CD4-positive, alpha-beta T cell treated with Interleukin-4 for 1 hour (primary cell): ENCODE measurements around the gene S100A11.
A peak's percentile ranks its signal among the peaks of the same experiment; 100 is the strongest.

ENCODE experiments used
- DNase-seq, 2 donors: peaks; one replicate each; pipeline ENCODE4 v3.0.0-alpha.2; 2020 to 2022

The S100A11 gene

DNA sequence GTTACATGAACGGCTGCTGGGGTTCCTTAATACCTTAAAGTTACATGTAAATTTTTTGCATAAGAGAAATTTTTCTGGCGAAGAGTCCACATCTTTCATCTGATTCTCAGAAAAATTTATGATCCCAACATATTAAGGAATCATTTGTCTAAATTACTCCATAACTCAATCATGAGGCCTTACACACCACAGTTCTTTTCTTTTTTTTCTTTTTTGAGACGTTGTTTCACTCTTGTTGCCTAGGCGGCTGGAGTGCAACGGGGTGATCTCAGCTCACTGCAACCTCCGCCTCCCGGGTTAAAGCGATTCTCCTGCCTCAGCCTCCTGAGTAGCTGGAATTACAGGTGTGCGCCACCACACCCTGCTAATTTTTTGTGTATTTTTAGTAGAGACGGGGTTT is 2.1 kb upstream of the S100A11 start:
- no peak for DNase-seq

DNA sequence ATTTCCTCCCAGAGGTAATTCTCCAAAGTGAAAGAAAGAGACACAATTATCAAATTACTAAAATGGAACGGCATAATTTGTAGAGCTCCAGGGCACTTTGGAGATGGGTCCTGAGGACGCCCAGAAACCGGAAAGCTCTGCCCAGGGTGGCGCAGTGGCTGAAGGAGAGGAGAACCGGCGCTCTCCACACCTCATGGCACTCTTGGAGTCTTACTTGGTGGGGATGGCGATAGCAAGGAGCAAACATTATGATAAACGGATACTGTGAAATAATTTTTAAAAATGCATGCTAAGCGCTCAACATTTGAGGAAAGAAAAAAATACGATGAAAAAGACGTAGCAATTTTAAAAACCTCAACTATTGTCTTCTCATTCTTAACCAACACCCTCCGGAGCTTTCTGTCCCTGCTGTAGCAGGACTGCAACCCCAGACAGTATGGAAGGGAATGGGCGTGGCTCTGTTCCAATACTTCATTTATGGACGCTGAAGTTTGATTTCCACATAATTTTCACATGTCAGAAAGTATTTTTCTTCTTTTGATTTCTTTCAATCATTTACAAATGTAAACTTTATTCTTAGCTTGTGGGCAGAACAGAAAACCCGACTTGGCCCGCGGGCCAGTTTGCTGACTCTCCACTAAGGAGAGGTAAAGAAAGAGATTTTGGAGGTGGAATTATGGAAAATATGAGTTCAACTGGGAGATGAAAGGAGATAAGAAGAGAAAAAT is 1.1 kb downstream of the S100A11 start:
- DNase-seq, result peak; percentile 36 to 62

DNA sequence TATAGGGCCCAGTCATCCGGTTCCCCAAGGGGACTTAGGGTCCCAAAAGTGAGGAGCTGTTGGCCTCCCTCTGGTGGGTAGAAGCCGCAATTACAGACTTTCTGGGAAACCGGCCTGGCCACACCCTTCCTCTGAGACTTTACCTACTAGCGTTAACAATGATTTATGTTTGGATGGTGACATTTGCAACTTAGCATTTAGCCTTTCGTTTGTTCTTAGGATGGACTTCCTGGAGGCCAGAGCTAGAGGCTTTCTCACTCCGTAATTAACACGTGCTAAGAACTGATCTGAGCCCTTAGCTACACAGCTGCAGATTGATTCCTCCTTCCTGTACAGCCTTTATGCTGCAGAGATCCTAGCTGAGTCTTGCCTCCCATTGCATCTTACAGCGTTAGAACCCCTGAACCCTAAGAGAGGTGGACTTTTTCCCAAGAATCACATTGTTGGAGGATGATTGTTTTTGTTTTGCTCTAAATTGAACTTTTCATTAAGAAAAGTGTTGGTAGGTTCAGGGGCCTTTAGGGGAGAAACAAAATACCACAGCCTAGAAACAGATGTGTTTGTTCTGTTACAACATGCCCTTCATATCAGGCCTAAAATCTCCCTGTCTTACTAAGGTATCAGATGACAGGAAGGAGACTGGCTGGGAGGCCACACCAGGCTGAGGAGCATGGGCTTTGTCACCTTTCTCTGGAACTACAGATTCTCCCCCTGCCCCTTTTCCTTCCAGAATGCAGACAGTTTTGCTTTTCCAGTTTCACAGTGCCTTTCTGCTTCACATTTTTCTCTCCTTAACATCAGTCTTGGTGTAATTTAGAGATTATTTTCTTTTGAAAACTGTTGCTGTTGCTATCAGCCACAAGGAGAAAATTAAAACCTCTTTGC is 1.9 kb downstream of the S100A11 start:
- peak; percentile 83 to 90 for DNase-seq

DNA sequence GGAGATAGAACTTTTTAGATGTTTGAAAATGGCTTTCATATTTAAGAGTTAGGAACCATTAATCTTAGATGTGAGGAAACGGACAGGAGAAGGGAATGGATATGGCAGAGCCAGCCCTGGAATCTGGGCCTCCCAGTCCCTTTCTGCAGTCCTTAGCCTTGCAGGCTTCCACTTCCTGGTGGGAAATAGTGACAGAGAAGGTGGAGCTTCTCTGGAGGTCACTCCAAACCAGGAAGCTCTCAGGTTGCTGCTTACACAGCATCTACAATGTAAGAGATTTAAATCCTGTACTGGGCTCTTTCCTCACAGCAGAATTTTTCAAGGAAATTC is 2.5 kb downstream of the S100A11 start:
- no peak for DNase-seq

DNA sequence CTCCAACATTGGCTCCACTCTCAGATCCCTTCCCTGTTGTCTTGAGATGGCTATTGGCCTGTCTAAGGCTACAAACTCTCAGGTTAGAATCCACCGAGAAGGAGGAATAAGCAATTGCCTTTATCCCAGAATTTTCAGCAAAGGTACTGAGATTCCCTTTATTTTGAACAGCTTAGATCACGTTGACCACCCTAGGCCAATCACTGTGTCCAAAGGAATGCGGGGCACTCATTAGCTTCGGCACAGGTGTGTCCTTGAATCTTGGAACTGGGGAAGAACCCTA is 6.9 kb downstream of the S100A11 start:
- no peak for DNase-seq

DNA sequence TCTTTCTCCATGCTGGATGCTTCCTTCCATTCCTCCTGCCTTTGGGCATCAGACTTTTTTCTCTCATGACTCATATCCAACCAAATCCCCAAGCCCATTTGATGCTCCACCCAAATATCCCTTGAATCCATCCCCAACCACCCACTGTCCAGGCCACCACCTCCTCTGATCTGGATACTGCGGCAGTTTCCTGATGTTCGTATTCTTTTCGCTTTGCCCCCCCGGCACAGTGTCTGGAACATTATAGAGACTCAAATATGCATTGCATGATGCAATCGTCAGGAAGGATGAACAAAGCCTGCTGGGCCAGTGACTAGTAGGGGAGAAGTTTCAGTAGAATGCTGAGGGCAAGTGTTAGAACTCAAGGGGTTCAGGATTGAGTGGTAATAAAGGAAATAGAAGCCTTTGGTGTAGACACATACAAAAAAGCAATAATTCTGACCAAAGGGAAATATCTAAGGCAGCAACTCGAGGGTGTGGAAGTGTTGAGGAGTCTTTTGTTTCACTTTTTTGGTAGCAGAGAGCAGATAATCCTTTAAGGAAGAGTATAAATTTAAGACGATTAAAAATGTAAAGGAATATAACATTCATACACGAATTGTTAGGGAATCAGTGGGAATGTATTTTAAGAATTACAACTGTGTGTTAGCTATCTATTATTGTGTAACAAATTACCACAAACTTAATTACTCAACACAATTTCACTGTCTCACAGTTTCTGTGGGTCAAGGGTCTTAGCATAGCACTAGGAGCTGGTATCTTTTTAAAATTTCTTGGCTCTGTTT is 7.5 kb downstream of the S100A11 start:
- no peak for DNase-seq

DNA sequence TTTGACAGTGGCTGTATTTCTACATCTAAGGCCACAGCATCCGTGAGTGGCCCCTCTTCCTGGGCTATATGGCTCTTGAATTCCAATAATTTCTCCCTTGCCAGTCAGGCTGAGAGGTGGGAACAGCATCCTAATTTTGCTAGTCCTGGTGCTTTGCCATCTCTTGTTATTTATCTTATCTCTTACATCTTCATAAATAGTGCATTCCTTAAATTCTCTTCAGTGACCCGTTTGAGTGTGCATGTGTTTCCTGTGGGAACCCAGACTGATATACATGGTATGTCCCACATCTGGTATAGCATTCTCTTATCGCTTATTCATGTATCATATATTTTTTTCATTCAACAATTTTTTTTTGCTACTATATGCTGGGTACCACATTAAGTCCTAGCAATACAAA is 9.9 kb downstream of the S100A11 start:
- no peak for DNase-seq

DNA sequence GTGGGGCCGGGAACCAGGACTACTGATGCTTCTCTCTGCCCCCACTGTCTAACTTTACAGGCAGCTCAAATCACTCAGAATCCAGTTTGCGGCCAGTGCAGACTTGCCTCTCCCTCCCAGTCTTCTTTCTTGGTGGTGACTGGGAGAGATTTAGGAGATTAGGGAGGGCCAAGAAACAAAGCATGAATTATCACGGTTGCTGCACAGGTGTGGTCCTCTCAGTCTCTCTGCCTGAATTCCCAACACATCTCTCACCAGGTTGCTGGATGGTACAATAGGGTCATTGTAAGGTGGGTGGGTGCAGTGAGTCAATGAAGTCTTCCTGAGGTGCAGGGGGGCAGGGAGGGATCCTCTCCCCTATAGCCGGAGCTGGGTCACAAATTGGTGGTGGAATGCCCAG is 12.6 kb downstream of the S100A11 start:
- no peak for DNase-seq

DNA sequence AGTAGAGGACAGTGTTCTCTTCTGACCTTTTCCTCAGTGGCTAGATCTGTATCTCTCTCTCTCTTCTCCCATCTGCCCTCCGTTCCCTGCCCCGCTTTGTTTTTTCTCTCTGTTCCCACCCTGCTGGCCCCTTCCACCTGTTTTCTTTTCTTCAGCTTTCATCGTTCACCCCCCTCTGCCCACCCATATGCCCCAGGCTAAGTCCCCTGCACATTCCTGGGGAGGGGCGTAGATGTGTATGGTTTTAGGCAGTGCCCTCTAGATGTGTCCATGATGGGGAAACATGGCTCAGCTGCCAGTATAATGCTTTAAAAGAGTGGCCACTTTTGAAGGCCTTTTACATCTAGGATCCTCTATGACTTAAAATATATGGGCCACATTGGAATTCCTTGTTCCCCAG is 13.6 kb downstream of the S100A11 start:
- DNase-seq, result no peak

DNA sequence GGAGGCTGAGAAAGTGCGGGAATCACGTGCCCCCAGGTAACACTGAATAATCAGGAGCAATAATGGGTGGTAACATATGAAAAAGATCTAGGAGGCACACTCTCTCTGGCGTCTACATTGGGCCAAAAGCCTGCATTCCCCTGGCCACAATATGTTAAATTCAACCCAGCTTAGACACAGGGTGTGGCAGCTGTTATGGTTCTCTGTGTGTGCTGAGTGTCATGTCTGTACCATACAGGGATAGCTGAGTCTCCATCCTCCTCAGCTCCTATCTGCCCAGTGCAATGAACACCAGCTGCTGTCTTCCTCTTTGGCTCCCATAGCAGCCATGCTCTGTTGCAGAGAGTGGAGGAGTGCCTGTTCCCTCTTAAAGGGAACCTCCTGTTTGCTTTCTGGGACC is 14.3 kb downstream of the S100A11 start:
- no peak for DNase-seq

DNA sequence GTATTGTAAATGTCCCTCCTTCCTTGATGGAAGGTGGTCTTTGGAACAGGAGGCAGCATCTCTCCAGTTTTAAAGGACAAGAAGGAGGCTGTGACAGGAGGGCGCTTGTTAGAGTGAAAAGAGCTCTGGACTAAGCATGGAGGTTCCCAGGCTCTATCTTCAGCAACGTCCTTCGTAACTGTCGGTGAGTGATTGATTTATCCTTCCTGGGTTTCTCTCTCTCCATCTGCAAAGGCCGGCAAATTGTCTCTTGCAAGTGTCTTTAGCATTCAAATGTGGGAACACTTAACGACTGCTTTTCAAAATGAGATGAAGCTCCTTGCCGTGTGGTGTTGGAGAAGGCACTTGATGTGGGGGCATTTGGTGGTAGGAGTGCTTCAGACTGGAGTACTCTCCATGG is 15.2 kb downstream of the S100A11 start:
- no peak for DNase-seq

DNA sequence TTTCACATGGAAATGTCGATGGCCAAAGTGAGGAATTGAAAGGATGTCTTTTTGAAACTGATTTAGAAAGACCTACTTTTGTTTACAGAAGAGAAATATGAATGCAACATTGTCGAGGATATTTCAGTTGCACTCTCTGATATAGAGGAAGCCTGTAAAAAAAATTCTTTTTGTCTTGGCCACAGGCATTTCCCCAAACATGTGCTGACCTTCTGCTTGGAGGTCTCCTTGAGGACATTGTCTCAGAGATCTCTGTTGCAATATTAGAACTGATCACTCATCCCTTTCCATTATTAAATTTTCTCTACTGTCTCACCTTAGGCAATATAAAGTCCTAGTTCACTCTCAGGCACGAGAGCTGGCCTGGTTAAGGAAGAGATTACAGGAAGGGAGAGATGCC is 16.0 kb downstream of the S100A11 start:
- DNase-seq, result no peak

DNA sequence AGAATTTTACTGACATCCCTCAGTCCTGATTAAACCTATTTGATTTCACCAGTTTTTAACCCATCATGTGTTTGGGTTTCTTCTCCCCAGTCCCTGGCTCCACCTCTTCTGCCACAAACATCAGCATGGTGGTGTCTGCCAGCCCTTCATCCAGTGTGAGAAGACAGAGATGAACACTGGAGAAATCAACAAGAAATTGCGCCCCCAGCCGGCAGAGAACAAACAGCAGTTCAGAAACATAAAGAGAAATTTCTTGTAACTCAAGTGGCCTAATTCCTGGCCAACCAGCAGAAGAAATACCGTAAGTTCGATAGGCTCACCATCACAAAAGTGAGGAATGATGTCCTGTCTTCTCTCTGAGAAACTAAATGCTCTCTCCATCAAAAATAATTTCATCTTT is 18.3 kb downstream of the S100A11 start:
- no peak for DNase-seq

DNA sequence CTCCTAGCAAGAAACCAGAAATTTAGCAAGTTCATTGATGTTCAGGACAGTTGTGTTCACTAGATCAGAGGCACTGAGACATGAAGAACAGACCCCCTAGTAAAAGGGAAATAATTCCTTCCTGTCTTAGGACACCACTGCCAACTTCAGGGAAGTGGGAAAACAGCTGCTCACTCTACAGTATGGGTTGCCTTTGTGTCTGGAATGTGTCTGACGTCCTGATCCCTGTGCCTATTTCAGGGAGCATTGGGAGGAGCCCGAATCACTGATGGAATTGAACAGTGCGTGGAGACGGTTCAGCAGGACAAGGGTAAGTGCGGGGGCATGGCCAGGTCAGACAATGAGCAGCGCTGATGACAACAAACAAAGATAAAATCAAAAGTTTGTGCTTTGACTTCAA is 21.0 kb downstream of the S100A11 start:
- no peak for DNase-seq

DNA sequence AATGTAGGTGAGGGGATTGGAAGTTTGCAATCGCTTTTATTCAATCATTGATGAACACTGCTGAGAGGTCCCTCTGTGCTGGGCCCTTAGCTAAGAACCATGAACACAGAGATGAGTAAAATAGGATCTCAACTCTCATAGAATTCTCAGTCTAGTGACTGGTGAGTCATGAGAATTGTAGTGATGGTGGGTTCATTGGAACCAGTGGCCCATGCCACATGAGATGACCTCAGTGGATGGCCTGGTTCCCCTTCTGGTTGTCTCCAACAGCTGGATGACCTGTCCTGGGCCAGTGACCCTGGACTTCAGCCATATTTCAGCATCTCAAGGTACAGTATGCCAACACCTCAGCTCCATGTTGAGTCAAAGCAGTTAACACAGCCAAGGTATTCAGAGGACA is 21.9 kb downstream of the S100A11 start:
- DNase-seq, result no peak

DNA sequence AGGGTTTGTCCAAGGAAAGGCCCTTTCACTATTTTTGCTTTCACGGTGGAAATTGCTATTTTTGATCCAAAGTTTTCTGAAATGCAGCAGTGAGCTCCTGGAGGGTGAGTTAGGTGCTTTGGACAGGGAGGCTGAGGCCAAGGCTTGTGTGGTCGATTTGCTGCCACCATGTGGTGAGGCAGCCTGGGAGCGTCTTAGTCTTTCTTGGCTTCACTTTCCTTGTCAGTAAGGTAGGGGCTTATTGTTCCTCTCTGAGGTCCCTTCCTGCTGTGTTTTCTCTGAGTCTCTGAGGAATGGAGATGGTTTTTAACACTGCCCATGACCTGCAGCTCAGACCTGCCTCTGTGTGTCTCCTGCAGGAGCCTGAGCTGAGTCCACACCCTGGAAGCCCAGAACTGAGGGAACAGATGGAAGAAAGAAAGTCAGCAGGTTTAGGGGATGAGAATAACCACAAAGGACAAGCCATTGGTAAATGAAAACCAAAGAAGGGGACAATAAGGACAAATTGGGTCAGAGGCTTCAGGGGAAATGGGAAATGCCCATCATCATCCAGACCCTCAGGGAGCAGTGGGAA is 23.1 kb downstream of the S100A11 start:
- DNase-seq, result peak; percentile 46 to 51

DNA sequence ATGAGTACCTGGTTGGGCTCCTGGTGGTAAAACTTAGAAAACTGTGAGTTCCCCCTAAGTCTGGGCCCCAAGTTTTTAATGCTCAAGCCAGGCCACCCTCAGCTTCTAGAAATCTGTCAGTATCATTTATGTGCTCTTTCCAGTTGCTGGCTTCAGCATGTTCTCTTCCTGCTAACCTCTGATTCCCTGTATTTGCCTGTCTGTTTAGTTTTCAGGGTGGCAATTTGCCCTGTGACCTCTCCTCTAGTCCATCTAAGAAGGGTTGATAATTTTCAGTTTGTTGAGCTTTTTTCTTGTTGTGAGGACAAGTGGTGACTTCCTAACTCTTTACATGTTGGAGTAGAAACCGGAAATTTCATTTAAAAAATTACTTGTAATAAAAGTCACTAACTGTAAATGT is 27.1 kb downstream of the S100A11 start:
- no peak for DNase-seq

DNA sequence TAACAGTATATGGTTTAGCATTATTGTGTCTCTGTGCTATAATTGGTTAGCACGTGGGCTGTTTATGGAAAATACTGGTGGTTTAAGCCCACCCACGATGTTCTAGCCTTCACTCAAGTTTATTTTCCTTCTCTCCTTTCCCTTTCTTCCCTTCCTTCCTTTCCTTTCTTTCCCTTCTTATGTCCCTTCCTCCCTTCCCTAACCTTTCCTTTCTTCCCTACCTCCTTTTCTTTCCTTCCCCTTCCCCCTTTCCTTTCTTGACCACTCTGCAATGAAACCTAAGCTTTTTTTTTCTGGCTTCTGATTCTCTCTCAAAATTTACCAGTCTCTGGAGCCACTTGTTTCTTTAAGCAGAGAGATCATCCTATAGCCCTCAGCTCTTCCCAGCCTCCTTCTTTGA is 29.8 kb downstream of the S100A11 start:
- DNase-seq, result no peak

DNA sequence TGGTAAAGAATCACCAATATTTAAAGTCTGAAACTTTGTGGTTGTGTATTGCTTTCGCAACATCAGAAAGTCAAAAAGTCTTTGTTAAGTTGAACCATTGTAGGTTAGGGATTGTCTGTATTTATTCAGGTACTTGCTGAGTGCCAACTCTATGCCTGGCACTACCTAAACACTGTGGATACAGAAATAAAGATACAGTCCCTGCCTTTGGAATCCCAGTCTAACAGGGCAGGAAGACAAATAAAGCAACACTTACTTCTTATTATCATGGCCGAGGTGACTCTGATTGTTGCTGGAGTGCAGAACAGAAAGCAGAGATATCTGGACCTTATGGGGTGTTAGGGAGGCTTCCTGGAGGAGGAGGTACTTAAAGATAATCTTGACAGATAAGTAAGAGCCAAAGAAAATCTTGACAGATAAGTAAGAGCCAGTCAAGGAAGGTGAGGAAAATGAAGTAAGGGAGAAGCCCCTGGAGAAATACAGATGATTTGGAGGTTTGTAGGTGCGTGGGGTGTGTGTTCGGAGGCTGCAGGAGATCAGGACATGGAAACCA is 31.4 kb downstream of the S100A11 start:
- no peak for DNase-seq

DNA sequence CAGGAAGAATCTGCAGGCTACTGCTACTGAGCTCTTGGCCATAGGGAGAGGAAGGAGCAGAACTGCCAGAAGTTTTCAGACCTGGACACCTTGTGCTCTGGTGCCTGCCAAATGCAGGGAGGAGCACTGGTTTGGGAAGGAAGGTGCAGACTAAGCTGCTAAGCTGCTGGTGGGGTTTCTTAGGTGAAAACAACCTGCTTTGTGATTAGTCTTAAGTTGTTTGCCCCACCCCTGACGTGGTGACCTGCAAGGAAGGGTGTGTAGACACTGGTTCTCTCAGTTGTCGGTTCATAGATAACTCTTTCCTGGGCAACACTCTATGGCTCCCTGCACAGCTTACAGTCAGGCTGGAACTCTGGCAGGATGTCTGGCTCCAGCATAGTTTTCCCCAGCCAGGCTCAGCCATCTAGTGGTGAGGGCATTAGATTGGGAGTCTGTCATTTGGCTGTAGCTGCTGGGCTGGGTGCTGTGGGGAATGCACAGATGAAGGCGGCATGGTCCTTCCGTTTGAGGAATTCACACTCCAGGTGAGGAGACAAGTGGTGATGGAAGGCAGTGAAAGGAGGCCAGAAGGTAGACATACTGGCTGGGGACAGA is 32.9 kb downstream of the S100A11 start:
- DNase-seq, result no peak

DNA sequence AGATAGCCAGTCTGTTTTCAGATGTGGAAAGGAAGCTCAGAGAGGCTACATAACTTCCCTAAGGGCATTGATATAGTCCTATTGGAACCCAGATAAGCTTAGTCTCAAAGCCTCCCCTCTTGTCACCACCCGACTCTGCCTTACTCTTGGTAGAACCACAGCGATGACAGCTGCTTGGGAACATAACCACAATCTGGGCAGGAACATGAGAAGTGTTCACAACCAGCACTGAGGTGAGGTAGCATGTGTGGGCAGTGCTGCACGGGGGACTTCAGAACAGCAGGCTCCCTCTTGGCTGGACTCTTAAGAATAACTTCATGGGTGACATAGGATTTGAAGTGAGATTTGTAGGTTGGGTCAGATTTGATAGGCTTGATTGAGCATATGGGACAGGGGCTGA is 33.8 kb downstream of the S100A11 start:
- no peak for DNase-seq

DNA sequence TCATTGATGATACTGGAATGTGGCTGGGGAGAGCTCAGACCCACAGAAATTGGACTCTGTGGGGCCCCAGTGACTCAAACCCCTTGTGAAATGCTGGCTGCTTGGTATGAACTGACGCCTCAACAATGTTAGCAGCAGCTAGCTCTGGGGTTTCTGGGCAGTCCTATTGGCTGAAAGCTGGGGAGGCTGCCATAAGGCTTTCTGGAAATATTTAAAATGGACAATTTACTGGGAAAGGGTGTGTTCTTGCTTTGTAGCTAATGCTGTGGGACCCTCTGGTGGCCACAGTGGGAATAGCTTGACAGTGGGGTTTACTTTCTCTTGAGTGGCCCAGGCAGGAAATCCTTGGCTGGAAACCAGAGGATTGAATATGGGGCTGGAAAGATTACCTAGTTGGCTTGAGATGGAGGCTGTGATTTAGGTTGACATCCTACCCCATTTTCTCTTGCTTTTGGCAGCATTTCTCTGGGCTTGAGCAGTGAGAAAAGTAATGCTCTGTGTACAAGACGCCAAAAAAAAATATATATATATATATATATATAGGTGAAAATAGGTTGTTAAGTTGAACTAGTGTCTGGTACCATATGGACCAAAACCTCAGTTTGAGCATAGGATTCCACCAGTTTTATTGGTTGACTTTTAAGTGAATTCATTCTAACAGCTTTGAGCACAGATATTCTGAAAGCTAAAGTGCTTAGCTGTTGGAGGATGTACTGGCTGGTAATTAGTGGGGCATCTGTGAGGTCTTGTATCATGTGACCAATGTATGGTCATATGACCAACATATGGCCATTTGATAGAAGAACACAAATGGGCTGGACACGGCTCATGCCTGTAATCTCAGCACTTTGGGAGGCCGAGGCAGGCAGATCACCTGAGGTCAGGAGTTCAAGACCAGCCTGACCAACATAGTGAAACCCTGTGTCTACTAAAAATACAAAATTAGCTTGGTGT is 34.9 kb downstream of the S100A11 start:
- DNase-seq, result peak; percentile 76 to 79
